Measurements from ENCODE around the gene EN2.

- TF ChIP-seq EP300 (IDR thresholded peaks at IDR 0.05; ENCODE audit: borderline replicate concordance) (no peak), YY1 (IDR thresholded peaks at IDR 0.05; ENCODE audit: low read depth) (no peak), MAX (IDR thresholded peaks at IDR 0.05) (no peak), FOXM1 (IDR thresholded peaks at IDR 0.05; ENCODE audit: borderline replicate concordance, low read depth) (no peak)
- TF ChIP-seq, protein P1, sequence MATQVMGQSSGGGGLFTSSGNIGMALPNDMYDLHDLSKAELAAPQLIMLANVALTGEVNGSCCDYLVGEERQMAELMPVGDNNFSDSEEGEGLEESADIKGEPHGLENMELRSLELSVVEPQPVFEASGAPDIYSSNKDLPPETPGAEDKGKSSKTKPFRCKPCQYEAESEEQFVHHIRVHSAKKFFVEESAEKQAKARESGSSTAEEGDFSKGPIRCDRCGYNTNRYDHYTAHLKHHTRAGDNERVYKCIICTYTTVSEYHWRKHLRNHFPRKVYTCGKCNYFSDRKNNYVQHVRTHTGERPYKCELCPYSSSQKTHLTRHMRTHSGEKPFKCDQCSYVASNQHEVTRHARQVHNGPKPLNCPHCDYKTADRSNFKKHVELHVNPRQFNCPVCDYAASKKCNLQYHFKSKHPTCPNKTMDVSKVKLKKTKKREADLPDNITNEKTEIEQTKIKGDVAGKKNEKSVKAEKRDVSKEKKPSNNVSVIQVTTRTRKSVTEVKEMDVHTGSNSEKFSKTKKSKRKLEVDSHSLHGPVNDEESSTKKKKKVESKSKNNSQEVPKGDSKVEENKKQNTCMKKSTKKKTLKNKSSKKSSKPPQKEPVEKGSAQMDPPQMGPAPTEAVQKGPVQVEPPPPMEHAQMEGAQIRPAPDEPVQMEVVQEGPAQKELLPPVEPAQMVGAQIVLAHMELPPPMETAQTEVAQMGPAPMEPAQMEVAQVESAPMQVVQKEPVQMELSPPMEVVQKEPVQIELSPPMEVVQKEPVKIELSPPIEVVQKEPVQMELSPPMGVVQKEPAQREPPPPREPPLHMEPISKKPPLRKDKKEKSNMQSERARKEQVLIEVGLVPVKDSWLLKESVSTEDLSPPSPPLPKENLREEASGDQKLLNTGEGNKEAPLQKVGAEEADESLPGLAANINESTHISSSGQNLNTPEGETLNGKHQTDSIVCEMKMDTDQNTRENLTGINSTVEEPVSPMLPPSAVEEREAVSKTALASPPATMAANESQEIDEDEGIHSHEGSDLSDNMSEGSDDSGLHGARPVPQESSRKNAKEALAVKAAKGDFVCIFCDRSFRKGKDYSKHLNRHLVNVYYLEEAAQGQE (IDR thresholded peaks at IDR 0.05; ENCODE audit: low read depth): no peak
These were observed 33.5 kb upstream of the EN2 start for GRCh38 chr7:155424301-155425010.

All from Ishikawa (cell line).